Measurements from ENCODE around the gene PCNT. TPM values are rescaled to one million over a fixed set of nuclear protein-coding genes. Genes with fewer than 3 reads are reported as not detected.
"Not testable (repeated sequence)": the region's sequence is repeated elsewhere in the genome, so short reads cannot be mapped to it uniquely, and the experiment has no call there.

PCNT gene
- total RNA-seq, 1 donor from 2014 or later, result 27.3 TPM

GRCh38 chr21:46368533-46369285, 44.8 kb downstream of the PCNT start:
- no peak for ATAC-seq
- intact Hi-C loops (cut with DNase I), result no loop called here
- peak; percentile 45 for DNase-seq (ENCODE audit: missing footprints)

- ATAC-seq, result no peak
- DNase-seq (ENCODE audit: missing footprints), result no peak
- intact Hi-C loops (cut with DNase I), result no loop called here
These were observed 45.7 kb downstream of the PCNT start for GRCh38 chr21:46369520-46370235.

GRCh38 chr21:46371204-46372013, 47.5 kb downstream of the PCNT start:
- ATAC-seq, result no peak
- intact Hi-C loops (cut with DNase I), result no loop called here
- DNase-seq (ENCODE audit: missing footprints), result peak; percentile 8

GRCh38 chr21:46372014-46372485, 48.1 kb downstream of the PCNT start:
- ATAC-seq, result no peak
- intact Hi-C loops (cut with DNase I), result no loop called here

DNA sequence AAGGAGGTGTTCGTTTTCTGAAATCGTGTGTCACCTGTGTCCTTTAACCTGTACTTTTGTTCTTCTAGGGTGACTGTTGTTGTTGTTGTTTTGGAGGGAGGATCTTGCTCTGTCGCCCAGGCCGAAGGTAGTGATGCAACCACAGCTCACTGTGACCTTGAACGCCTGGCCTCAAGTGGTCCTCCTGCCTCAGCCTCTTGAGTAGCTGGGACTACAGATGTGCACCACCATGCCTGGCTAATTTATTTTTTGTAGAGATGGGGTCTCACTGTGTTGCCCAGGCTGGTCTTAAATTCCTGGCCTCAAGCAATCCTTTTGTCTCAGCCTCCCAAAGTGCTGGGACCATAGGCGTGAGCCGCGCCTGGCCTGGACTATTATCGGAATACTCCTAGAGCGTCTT, 49.0 kb downstream of the PCNT start:
- DNase-seq (ENCODE audit: missing footprints); intact Hi-C loops (cut with DNase I); ATAC-seq: not testable (repeated sequence)

More at GRCh38 chr21:46372014-46372485, 48.1 kb downstream of the PCNT start:
- peak; percentile 41 for DNase-seq (ENCODE audit: missing footprints)

- DNase-seq (ENCODE audit: missing footprints), result peak; percentile 32
- intact Hi-C loops (cut with DNase I), result no loop called here
- peak; percentile 85 for ATAC-seq
These were observed 50.9 kb downstream of the PCNT start for GRCh38 chr21:46374761-46375389.

DNA sequence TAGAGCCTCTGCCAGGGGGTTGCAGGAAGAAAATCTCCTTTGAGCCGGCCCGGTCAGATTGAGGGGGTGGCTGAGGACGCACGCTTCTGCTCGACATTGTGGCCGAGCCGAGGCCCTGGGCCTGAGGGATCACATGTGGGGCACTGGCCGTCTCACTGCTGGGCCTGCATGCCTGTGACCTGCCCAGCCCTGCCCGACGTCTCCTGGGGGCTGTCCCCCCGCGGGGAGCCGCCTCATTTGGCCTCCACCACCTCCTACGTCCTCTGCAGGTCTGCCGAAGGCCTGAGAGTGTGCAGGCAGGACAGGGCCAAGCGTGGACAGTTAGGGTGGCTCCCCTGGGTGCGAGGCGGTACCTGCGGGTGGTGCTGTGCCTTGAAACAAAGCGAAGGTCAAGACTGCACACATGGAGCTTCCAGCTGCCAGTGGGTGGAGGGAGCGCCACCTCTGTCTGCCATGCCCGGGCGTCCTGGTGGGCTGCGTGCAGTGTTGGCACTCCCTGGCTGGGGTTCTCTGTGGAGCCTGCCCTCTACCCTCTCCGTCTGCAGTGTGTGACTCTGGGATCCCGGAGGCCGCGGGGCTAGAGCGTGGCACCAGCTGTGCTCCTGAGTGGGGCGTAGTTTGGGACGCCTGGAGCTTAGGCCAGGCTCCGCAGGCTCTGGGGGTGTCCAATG, 51.7 kb downstream of the PCNT start:
- intact Hi-C loops (cut with DNase I), result no loop called here
- peak; percentile 47 for ATAC-seq
- DNase-seq (ENCODE audit: missing footprints), result peak; percentile 68

GRCh38 chr21:46376231-46376628, 52.3 kb downstream of the PCNT start:
- DNase-seq (ENCODE audit: missing footprints) (no peak), ATAC-seq (no peak)
- intact Hi-C loops (cut with DNase I), result no loop called here

GRCh38 chr21:46376856-46377453, 53.0 kb downstream of the PCNT start:
- DNase-seq (ENCODE audit: missing footprints), result peak; percentile 33
- intact Hi-C loops (cut with DNase I), result no loop called here
- no peak for ATAC-seq

- ATAC-seq (no peak), DNase-seq (ENCODE audit: missing footprints) (no peak)
- intact Hi-C loops (cut with DNase I), result no loop called here
These were observed 53.8 kb downstream of the PCNT start for GRCh38 chr21:46377789-46378188.

- intact Hi-C loops (cut with DNase I), result no loop called here
- DNase-seq (ENCODE audit: missing footprints), result peak; percentile 25
These were observed 55.1 kb downstream of the PCNT start for GRCh38 chr21:46379105-46379504.

DNA sequence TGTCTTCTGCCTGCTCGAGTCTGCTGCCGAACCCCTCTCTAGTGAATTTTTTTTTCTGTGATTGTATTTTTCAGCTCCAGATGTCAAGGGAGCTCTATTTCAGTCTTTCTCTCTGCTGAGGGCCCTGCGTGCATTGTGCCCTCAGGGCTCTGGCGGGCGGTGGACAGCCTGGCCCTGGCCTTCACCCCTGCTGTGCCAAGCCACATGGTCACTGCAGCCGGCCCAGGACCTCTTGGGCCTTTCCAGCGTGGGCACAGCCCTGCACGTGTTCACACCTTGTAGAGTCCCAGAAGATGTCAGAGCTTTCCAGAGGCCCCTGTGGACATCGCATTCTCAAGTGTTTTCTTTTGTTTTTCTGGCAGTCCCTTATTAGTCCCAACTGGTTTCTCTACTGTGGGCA, 55.7 kb downstream of the PCNT start:
- intact Hi-C loops (cut with DNase I), result no loop called here
- DNase-seq (ENCODE audit: missing footprints) (peak; percentile 53), ATAC-seq (no peak)

More at GRCh38 chr21:46379105-46379504, 55.1 kb downstream of the PCNT start:
- ATAC-seq, result no peak

- ATAC-seq (no peak), DNase-seq (ENCODE audit: missing footprints) (no peak)
- intact Hi-C loops (cut with DNase I), result no loop called here
These were observed 57.6 kb downstream of the PCNT start for GRCh38 chr21:46381541-46381940.

- DNase-seq (ENCODE audit: missing footprints) (no peak), ATAC-seq (no peak)
- intact Hi-C loops (cut with DNase I), result no loop called here
These were observed 60.6 kb downstream of the PCNT start for GRCh38 chr21:46384556-46384955.

DNA sequence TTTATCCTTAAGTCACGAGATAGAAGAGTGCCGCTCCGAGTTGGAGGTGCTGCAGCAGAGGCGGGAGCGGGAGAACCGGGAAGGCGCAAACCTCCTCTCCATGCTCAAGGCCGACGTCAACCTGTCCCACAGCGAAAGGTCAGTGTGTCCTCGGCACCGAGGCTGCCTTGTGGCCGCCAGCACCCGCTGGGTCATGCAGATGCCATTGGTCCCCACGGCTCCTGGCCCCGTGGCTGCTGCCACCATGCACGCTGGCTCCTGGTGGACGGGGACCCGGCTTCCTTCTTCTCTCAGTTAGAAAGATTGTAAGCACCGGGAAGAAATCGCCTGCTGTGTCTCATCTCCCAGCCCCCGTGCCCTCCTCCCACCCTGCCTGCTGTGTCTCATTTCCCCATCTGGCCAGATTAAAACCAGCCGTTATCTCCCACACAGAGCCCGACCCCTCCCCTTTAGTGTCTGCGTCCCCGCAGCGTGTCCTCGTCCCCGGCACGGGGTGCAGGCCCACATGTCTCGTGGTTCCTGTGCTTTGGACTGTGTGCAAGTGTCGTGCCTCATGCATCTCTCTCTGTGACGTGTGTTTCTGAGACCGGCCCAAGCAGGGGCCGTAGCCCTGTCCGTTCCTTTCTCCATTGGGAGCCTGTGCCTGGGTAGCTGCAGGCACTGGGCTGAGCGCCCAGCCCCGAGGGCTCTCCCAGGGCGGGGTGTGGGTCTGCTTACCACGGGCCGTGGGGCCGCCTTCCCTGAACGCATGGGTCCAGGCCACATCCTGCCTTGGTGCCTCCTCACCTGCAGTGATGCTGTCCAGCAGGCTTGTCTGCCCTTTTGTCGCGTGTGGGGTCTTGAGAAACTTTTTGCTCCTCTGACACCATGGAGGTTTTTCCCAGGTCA, 62.1 kb downstream of the PCNT start:
- DNase-seq (ENCODE audit: missing footprints) (no peak), ATAC-seq (peak; percentile 40)
- intact Hi-C loops (cut with DNase I), result no loop called here

DNA sequence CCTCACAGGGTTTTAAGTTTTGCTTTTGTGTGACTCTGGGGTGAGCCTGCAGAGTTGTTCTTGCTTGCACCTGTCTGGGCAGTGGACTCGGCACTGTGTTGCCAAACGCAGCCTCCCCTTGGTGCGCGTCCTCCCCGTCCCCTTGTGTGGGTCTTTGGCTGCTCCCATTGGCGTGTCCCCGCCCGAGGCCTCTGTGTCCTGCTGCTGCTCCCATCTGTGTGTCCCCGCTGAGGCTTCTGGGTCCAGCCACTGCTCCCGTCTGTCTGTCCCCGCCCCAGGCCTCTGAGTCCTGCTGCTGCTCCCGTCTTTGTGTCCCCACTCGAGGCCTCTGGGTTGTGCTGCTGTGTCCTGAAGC, 62.8 kb downstream of the PCNT start:
- ATAC-seq (no peak), DNase-seq (ENCODE audit: missing footprints) (no peak)
- intact Hi-C loops (cut with DNase I), result no loop called here

- ATAC-seq (no peak), DNase-seq (ENCODE audit: missing footprints) (no peak)
- intact Hi-C loops (cut with DNase I), result no loop called here
These were observed 64.4 kb downstream of the PCNT start for GRCh38 chr21:46388206-46388880.
